ENCODE results near the gene SHFL. TPM values are rescaled to one million over a fixed set of nuclear protein-coding genes. Genes with fewer than 3 reads are reported as not detected.

Gene SHFL
- total and polyA plus RNA-seq, 2 of the 4 experiments (the other 2 are of a cell fraction), result 9.0 to 32.1 TPM

GRCh38 chr19:10084803-10085202, 1.3 kb upstream of the SHFL start:
- ChIA-PET CTCF (no interaction called here), POLR2A (ENCODE audit: unreplicated experiment) (no interaction called here)
- in situ Hi-C loops (cut with MboI; ENCODE audit: low sequenced_read_pairs), result no loop called here

More at GRCh38 chr19:10084803-10085202, 1.3 kb upstream of the SHFL start:
- Histone ChIP-seq H3K36me3 (ENCODE audit: control insufficient read depth, insufficient read depth, low read length) (peaks cover 9% of the 10 kb centered on the region; the same call in 1 of the 2 replicates), H4K91ac (ENCODE audit: insufficient read depth, low read depth, low read length) (no peak overlapping the region), H3K18ac (ENCODE audit: low read depth, low read length) (no peak overlapping the region), H3K4me2 (ENCODE audit: low read depth, low read length) (no peak overlapping the region), H3K23ac (ENCODE audit: low read depth, low read length) (no peak overlapping the region), H3K9ac (ENCODE audit: low read depth, low read length) (no peak overlapping the region), H2BK20ac (ENCODE audit: low read depth, low read length) (no peak overlapping the region), H3K9me3 (ENCODE audit: control insufficient read depth, insufficient read depth, low read length) (no peaks in the 10 kb centered on the region), H4K5ac (ENCODE audit: low read depth, low read length) (no peak overlapping the region), H2BK5ac (ENCODE audit: low read depth, low read length, poor library complexity, severe bottlenecking) (no peak overlapping the region), H2AK9ac (replicated peaks; ENCODE audit: low read depth, low read length, poor library complexity) (no peak overlapping the region), H3K9me1 (ENCODE audit: insufficient read depth, low read length) (peaks cover 10% of the 10 kb centered on the region; the same call in 1 of the 2 replicates), H2AFZ (replicated peaks; ENCODE audit: low read length, poor library complexity) (no peak overlapping the region), H3K14ac (replicated peaks; ENCODE audit: low read depth, low read length) (no peak overlapping the region), H3K4me3 (ENCODE audit: insufficient read depth, low read depth, low read length) (no peak overlapping the region), H3K4me1 (ENCODE audit: control insufficient read depth, insufficient read depth, low read length) (no peaks in the 10 kb centered on the region), H3K27ac (ENCODE audit: insufficient read depth, low read length) (no peak overlapping the region), H3K79me1 (ENCODE audit: low read depth in 1 of 2, low read length in 2 of 2) (peaks cover 3 to 24% of the 10 kb centered on the region in 2 experiments; a peak in 3 of 4 replicates), H3K4ac (ENCODE audit: low read depth, low read length) (no peak overlapping the region), H4K8ac (ENCODE audit: low read depth in 2 of 2, low read length in 2 of 2) (no peak overlapping the region), H2BK15ac (ENCODE audit: low read depth, low read length) (no peak overlapping the region), H2AK5ac (ENCODE audit: low read depth, low read length) (no peak overlapping the region), H3K56ac (ENCODE audit: extremely low read depth, insufficient read depth, low read length) (no peak overlapping the region), H4K20me1 (ENCODE audit: insufficient read depth, low read length) (no peaks in the 10 kb centered on the region), H3K27me3 (ENCODE audit: control insufficient read depth, insufficient read depth, low read length) (peaks cover 4% of the 10 kb centered on the region; the same call in 1 of the 2 replicates), H2BK120ac (ENCODE audit: low read depth, low read length) (no peak overlapping the region)
- TF ChIP-seq RAD21 (IDR thresholded peaks at IDR 0.05; ENCODE audit: low read length), result no peak
- no peak for TF ChIP-seq RFX5 (IDR thresholded peaks at IDR 0.05; ENCODE audit: low read depth, low read length)
- no peak for TF ChIP-seq BHLHE40 (IDR thresholded peaks at IDR 0.05; ENCODE audit: low read depth, low read length)
- TF ChIP-seq CTCF (conservative IDR thresholded peaks at IDR 0.05; ENCODE audit: low read depth, low read length), result no peak
- TF ChIP-seq ELK1 (IDR thresholded peaks at IDR 0.05; ENCODE audit: borderline replicate concordance, low read depth, low read length), result no peak
- DNase-seq, result no peak
- ATAC-seq (ENCODE audit: low read depth), result no peak
- dilution Hi-C loops (cut with HindIII; ENCODE audit: low sequenced_read_pairs, unreplicated experiment), result no loop called here
- intact Hi-C loops (cut with micrococcal nuclease), result no loop called here
- no TSS peak for BruUV-seq (replicated peaks)
- WGBS, 2 experiments (ENCODE audit: extremely low coverage in 2 of 2, insufficient read length in 1 of 2), result no CpG with 5 or more reads among the region's 3 CpGs

Data from IMR-90 (cell line).